Activated CD8-positive, alpha-beta T cell treated with anti-CD3 and anti-CD28 coated beads for 36 hours (primary cell): ENCODE data around the gene TATDN2. TPM values are rescaled to one million over a fixed set of nuclear protein-coding genes. Genes with fewer than 3 reads are reported as not detected.

Experiments used
- ATAC-seq: fragments of 200-7000 bp; cut with Tn5 transposase; one replicate; pipeline ENCODE4 v1.10.0; 2021; ENCODE audit warnings: mild to moderate bottlenecking, moderate library complexity
- CTCF ChIA-PET: fragments of 350-600 bp; sonication (Branson Sonifier 250); formaldehyde crosslinking; loops from one replicate; lab custom pipeline; 2021; ENCODE audit warnings: antibody characterized with exemption; lab: Charles Lee
- POLR2A ChIA-PET: fragments of 350-600 bp; sonication (Branson Sonifier 250); formaldehyde crosslinking; loops from one replicate; lab custom pipeline; 2021; ENCODE audit warnings: antibody characterized with exemption; lab: Charles Lee
- DNase-seq: peaks from one replicate; pipeline ENCODE4 v3.0.0-alpha.2; 2020
- H3K27ac Mint-ChIP-seq: one replicate; pipeline ENCODE4 v1.8.0; 2021; ENCODE audit warnings: mild to moderate bottlenecking, mixed read lengths
- H3K27me3 Mint-ChIP-seq: one replicate; pipeline ENCODE4 v1.8.0; 2021; ENCODE audit warnings: mixed read lengths
- H3K36me3 Mint-ChIP-seq: one replicate; pipeline ENCODE4 v1.8.0; 2021; ENCODE audit warnings: low read depth, mixed read lengths
- H3K4me1 Mint-ChIP-seq: one replicate; pipeline ENCODE4 v1.8.0; 2021; ENCODE audit warnings: low read depth, mixed read lengths
- H3K4me3 Mint-ChIP-seq: one replicate; pipeline ENCODE4 v1.8.0; 2021; ENCODE audit warnings: mild to moderate bottlenecking, moderate library complexity, mixed read lengths
- H3K9me3 Mint-ChIP-seq: one replicate; pipeline ENCODE4 v1.8.0; 2021; ENCODE audit warnings: mixed read lengths
- CTCF ChIP-seq: fragments of 200-600 bp; IDR thresholded peaks from one replicate; pipeline ENCODE4 v1.8.0; 2022; ENCODE audit warnings: antibody characterized with exemption, mild to moderate bottlenecking
- intact Hi-C: fragments of 100-400 bp; cut with micrococcal nuclease; formaldehyde crosslinking; loops from one replicate; pipeline ENCODE4 v1.10.0; 2022
- total RNA-seq, 2 experiments: library from RNA; stranded (reverse); gene quantifications; one replicate each; pipeline ENCODE4 v1.2.3, GENCODE V29; 2021

Gene TATDN2
- total RNA-seq, 2 experiments from 2014 or later, result 37.1 to 38.5 TPM

GRCh38 chr3:10281951-10282350 is 33.7 kb downstream of the TATDN2 start:
- Mint-ChIP-seq H3K4me1 (peaks cover 54% of the 10 kb centered on the region), H3K27ac (peak overlapping the region; percentile 43), H3K4me3 (no peak overlapping the region), H3K27me3 (no peaks in the 10 kb centered on the region), H3K9me3 (no peaks in the 10 kb centered on the region), H3K36me3 (peaks cover 43% of the 10 kb centered on the region)
- no peak for TF ChIP-seq CTCF
- ATAC-seq (no peak), DNase-seq (no peak)
- ChIA-PET POLR2A (no interaction called here), CTCF (interaction anchor here (1.2 kb wide), 1 partner anchor 18 kb away, joined by 4 read pairs; no protein-coding TSS in a partner anchor)
- intact Hi-C loops, result no loop called here

GRCh38 chr3:10283638-10284037 is 35.4 kb downstream of the TATDN2 start:
- Mint-ChIP-seq H3K36me3 (peaks cover 47% of the 10 kb centered on the region), H3K4me3 (no peak overlapping the region)
- POLR2A ChIA-PET, result interaction anchor here (1.0 to 2.5 kb wide), 4 partner anchors 9 to 37 kb away, joined by 3 to 8 read pairs (median 4); partner anchors contain the start of genes GHRL and SEC13

GRCh38 chr3:10284496-10284895 is 36.2 kb downstream of the TATDN2 start:
- Mint-ChIP-seq H3K4me1 (peaks cover 46% of the 10 kb centered on the region), H3K27ac (peak overlapping the region; percentile 51), H3K4me3 (no peak overlapping the region), H3K36me3 (peaks cover 43% of the 10 kb centered on the region), H3K9me3 (no peaks in the 10 kb centered on the region), H3K27me3 (no peaks in the 10 kb centered on the region)
- intact Hi-C loops, result no loop called here
- ChIA-PET CTCF (interaction anchor here (1.6 to 4.1 kb wide), 2 partner anchors 20 to 21 kb away, joined by 4 to 17 read pairs; no protein-coding TSS in a partner anchor), POLR2A (interaction anchor here (1.0 to 2.5 kb wide), 3 partner anchors 8 to 20 kb away, joined by 3 to 8 read pairs (median 5); partner anchors contain the start of gene GHRL)
- no peak for TF ChIP-seq CTCF
- DNase-seq (peak; percentile 48), ATAC-seq (peak; percentile 61)

More at GRCh38 chr3:10283638-10284037, 35.4 kb downstream of the TATDN2 start:
- Mint-ChIP-seq H3K27ac (no peak overlapping the region), H3K27me3 (no peaks in the 10 kb centered on the region), H3K9me3 (no peaks in the 10 kb centered on the region), H3K4me1 (peaks cover 49% of the 10 kb centered on the region)
- TF ChIP-seq CTCF, result no peak
- CTCF ChIA-PET, result interaction anchor here (0.9 to 1.3 kb wide), 2 partner anchors 18 to 20 kb away, joined by 3 to 7 read pairs; no protein-coding TSS in a partner anchor
- ATAC-seq (no peak), DNase-seq (no peak)
- intact Hi-C loops, result no loop called here

GRCh38 chr3:10285272-10286132 is 37.2 kb downstream of the TATDN2 start:
- H3K4me3 Mint-ChIP-seq, result no peak overlapping the region
- no peak for TF ChIP-seq CTCF
- ChIA-PET CTCF (interaction anchor here (1.0 to 4.1 kb wide), 4 partner anchors 9 to 784 kb away, joined by 3 to 17 read pairs (median 5); no protein-coding TSS in a partner anchor), POLR2A (interaction anchor here (1.1 to 3.4 kb wide), 4 partner anchors 7 to 118 kb away, joined by 3 to 11 read pairs (median 6); partner anchors contain the start of genes GHRL, SEC13 and TATDN2)
- DNase-seq (no peak), ATAC-seq (no peak)
- no peaks in the 10 kb centered on the region for H3K9me3 Mint-ChIP-seq
- peaks cover 40% of the 10 kb centered on the region for H3K4me1 Mint-ChIP-seq
- intact Hi-C loops, result no loop called here
- peak overlapping the region; percentile 51 for H3K27ac Mint-ChIP-seq
- H3K27me3 Mint-ChIP-seq, result no peaks in the 10 kb centered on the region
- H3K36me3 Mint-ChIP-seq, result peaks cover 40% of the 10 kb centered on the region
